Gastroesophageal sphincter (tissue), 3 donors: ENCODE measurements around the gene CCDC170.

Source experiments
- CTCF ChIP-seq, 4 experiments: fragments of 200-600 bp in 2 of 4; fragments of 450-650 bp in 2 of 4; sonication (generic) in 1 of 4; IDR thresholded peaks; one replicate each; pipeline ENCODE4 v1.5.1; 2017 to 2019; ENCODE audit warnings: antibody characterized with exemption in 4 of 4, mild to moderate bottlenecking in 2 of 4, moderate library complexity in 2 of 4
- POLR2A ChIP-seq, 2 donors: fragments of 450-650 bp; IDR thresholded peaks; one replicate each; pipeline ENCODE4 v1.6.1; 2017; ENCODE audit warnings: antibody characterized with exemption in 2 of 2, mild to moderate bottlenecking in 2 of 2, moderate library complexity in 1 of 2

GRCh38 chr6:151523034-151523433 lies 29.2 kb downstream of the CCDC170 start:
- TF ChIP-seq CTCF (IDR thresholded peaks at IDR 0.05) (no peak), POLR2A (IDR thresholded peaks at IDR 0.05) (no peak)
